HCT116 (cell line): Measurements from ENCODE around the gene UBE2E2. TPM values are rescaled to one million over a fixed set of nuclear protein-coding genes. Genes with fewer than 3 reads are reported as not detected.

Experiments
- ATAC-seq: fragments of 200-7000 bp; cut with Tn5 transposase; 2 replicates; pipeline ENCODE4 v1.9.1; 2020; ENCODE audit warnings: mild to moderate bottlenecking, moderate library complexity
- BruUV-seq: library from RNA; stranded (reverse); fragments of 400-500 nt; replicated peaks from 2 replicates; lab custom pipeline; 2021; lab: Mats Ljungman, UMichigan
- CTCF ChIA-PET: fragments of 300-600 bp; sonication (Branson Sonifier 250); formaldehyde crosslinking; loops from one replicate; lab custom pipeline; 2021; ENCODE audit warnings: antibody characterized with exemption; lab: Charles Lee
- POLR2A ChIA-PET: fragments of 300-600, 350-600 bp; sonication (Branson Sonifier 250); formaldehyde crosslinking; loops from one replicate; lab custom pipeline; 2021; ENCODE audit warnings: antibody characterized with exemption; lab: Charles Lee
- RAD21 ChIA-PET, 2 experiments: fragments of 300-600 bp; sonication (Branson Sonifier 250); formaldehyde crosslinking; loops; one replicate each; lab custom pipeline; 2023; ENCODE audit warnings: low total read pairs in 2 of 2; ENCODE audit not compliant: uncharacterized antibody in 2 of 2, unreplicated experiment in 2 of 2, low non-redundant PET in 1 of 2; lab: Charles Lee
- DNase-seq: peaks from one replicate; pipeline ENCODE4 v3.0.0-alpha.2; 2010; ENCODE audit warnings: low read depth, low spot score
- H2AFZ ChIP-seq: fragments of 200-600 bp; shearing (Covaris generic), sonication (generic); 2 replicates; pipeline ENCODE4 v1.6.1; 2017; ENCODE audit warnings: low read depth, mixed run types, mixed read lengths, antibody characterized with exemption, low read length; ENCODE audit not compliant: poor library complexity, severe bottlenecking
- H3K27ac ChIP-seq: 2 replicates; pipeline ENCODE4 v1.5.1; 2012; ENCODE audit warnings: low read depth, low read length
- H3K27me3 ChIP-seq: fragments of 200-600 bp; sonication (generic); 2 replicates; pipeline ENCODE4 v1.6.1; 2016; ENCODE audit warnings: mixed run types, low read length, mixed read lengths; ENCODE audit not compliant: insufficient read depth
- H3K36me3 ChIP-seq, 2 experiments: fragments of 200-500 bp in 1 of 2; fragments of 200-600 bp in 1 of 2; sonication (Bioruptor generic) in 1 of 2; sonication (generic) in 1 of 2; 2 replicates each; pipeline versions ENCODE4 v1.5.1 to v1.6.1; 2014 to 2016; ENCODE audit warnings: low read length in 2 of 2, inconsistent platforms in 1 of 2, mixed read lengths in 1 of 2, mixed run types in 1 of 2; ENCODE audit not compliant: insufficient read depth in 2 of 2, control insufficient read depth in 1 of 2
- H3K4me1 ChIP-seq, 2 experiments: fragments of 200-600 bp in 1 of 2; sonication (generic) in 1 of 2; 2 replicates each; pipeline versions ENCODE4 v1.5.1 to v1.6.1; 2012 to 2017; ENCODE audit warnings: low read length in 2 of 2, inconsistent platforms in 1 of 2, mild to moderate bottlenecking in 1 of 2, mixed read lengths in 1 of 2, mixed run types in 1 of 2, moderate library complexity in 1 of 2; ENCODE audit not compliant: insufficient read depth in 2 of 2, control insufficient read depth in 1 of 2
- H3K4me2 ChIP-seq: fragments of 200-600 bp; sonication (generic); 2 replicates; pipeline ENCODE4 v1.6.1; 2017; ENCODE audit warnings: mixed run types, low read length, mixed read lengths
- H3K4me3 ChIP-seq, 2 experiments: fragments of 200-600 bp in 1 of 2; sonication (generic) in 1 of 2; replicated peaks in 1 of 2; 2 replicates each; pipeline ENCODE4 v1.5.1; 2011 to 2016; ENCODE audit warnings: low read length in 2 of 2, control low read depth in 1 of 2, low read depth in 1 of 2, mild to moderate bottlenecking in 1 of 2, mixed read lengths in 1 of 2, mixed run types in 1 of 2
- H3K79me2 ChIP-seq: fragments of 200-600 bp; sonication (generic); 2 replicates; pipeline ENCODE4 v1.6.1; 2017; ENCODE audit warnings: mild to moderate bottlenecking, mixed run types, low read length, moderate library complexity, mixed read lengths; ENCODE audit not compliant: insufficient read depth
- H3K9ac ChIP-seq: fragments of 200-600 bp; sonication (generic); 2 replicates; pipeline ENCODE4 v1.6.1; 2016; ENCODE audit warnings: low read length, mixed read lengths
- H3K9me2 ChIP-seq: fragments of 200-600 bp; sonication (generic), shearing (Covaris generic); 2 replicates; pipeline ENCODE4 v1.6.1; 2017; ENCODE audit warnings: mixed run types, mild to moderate bottlenecking, moderate library complexity; ENCODE audit not compliant: insufficient read depth
- H3K9me3 ChIP-seq, 2 experiments: fragments of 200-500 bp in 1 of 2; fragments of 200-600 bp in 1 of 2; sonication (Bioruptor generic) in 1 of 2; sonication (generic) in 1 of 2; 2 replicates each; pipeline ENCODE4 v1.6.1; 2014 to 2017; ENCODE audit warnings: low read length in 2 of 2, mixed read lengths in 2 of 2, inconsistent platforms in 1 of 2, low read depth in 1 of 2, mild to moderate bottlenecking in 1 of 2, mixed run types in 1 of 2, moderate library complexity in 1 of 2; ENCODE audit not compliant: control insufficient read depth in 1 of 2, insufficient read depth in 1 of 2
- H4K20me1 ChIP-seq: fragments of 200-600 bp; sonication (generic), shearing (Covaris generic); 2 replicates; pipeline ENCODE4 v1.6.1; 2017; ENCODE audit warnings: mixed run types, mild to moderate bottlenecking, moderate library complexity; ENCODE audit not compliant: insufficient read depth
- FOSL1 ChIP-seq: IDR thresholded peaks from 2 replicates; pipeline ENCODE4 v1.6.1; 2012; ENCODE audit warnings: low read depth
- SIN3A ChIP-seq: IDR thresholded peaks from 2 replicates; pipeline ENCODE4 v1.6.1; 2012; ENCODE audit warnings: low read depth
- SP1 ChIP-seq: IDR thresholded peaks from 2 replicates; pipeline ENCODE4 v1.6.1; 2012; ENCODE audit warnings: low read depth
- TCF7L2 ChIP-seq: IDR thresholded peaks from 2 replicates; pipeline ENCODE4 v1.7.0; 2011; ENCODE audit warnings: borderline replicate concordance, inconsistent platforms; ENCODE audit not compliant: insufficient read depth, insufficient read length; ENCODE audit errors: extremely low read depth
- YY1 ChIP-seq: IDR thresholded peaks from 2 replicates; pipeline ENCODE4 v1.6.1; 2011; ENCODE audit warnings: low read length, low read depth, moderate library complexity, mild to moderate bottlenecking; ENCODE audit not compliant: insufficient replicate concordance; ENCODE audit errors: extremely low read depth
- intact Hi-C: fragments of 100-400 bp; cut with micrococcal nuclease; formaldehyde crosslinking; loops from 2 replicates; pipeline ENCODE4 v1.10.0; 2022
- total RNA-seq: library from RNA; stranded (reverse); gene quantifications from one replicate; pipeline ENCODE4 v1.2.1, GENCODE V29; 2021; ENCODE audit not compliant: unreplicated experiment
- TF ChIP-seq, protein P1 (sequence below): IDR thresholded peaks from 2 replicates; pipeline ENCODE4 v1.6.1; 2012; ENCODE audit warnings: low read depth
- TF ChIP-seq, protein P2 (sequence below): IDR thresholded peaks from 2 replicates; pipeline ENCODE4 v1.6.1; 2012
- TF ChIP-seq, protein P3 (sequence below): IDR thresholded peaks from 2 replicates; pipeline ENCODE4 v1.6.1; 2012

The UBE2E2 gene
- total RNA-seq, 1 experiment from 2014 or later, result 21.4 TPM

DNA sequence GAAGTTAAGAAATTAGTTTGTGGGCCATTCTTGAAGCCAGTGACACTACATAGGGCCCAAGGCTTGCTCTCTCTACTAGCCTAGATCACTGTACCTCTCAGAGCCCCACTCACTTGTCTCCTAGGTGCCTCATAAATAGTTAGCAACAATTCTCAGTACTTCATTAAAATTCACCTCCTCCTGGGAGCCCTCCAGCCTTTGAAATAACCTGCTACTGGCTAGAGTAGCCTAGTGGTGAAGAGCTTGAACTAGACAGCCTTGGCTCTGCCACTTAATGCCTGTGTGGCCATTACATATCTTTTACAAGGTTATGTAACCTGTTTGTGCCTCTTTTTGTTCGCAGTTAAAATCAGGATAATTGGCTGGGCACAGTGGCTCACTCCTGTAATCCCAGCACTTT lies 89.3 kb downstream of the UBE2E2 start:
- H3K4me3 ChIP-seq, result no peak overlapping the region
- H3K4me1 ChIP-seq, result no peaks in the 10 kb centered on the region
- no peak overlapping the region for H2AFZ ChIP-seq
- BruUV-seq, result no TSS peak
- intact Hi-C loops, result no loop called here
- no peak overlapping the region for H3K9ac ChIP-seq
- H3K27me3 ChIP-seq, result no peaks in the 10 kb centered on the region
- POLR2A ChIA-PET, result no interaction called here
- DNase-seq, result no peak
- RAD21 ChIA-PET, result no interaction called here
- H3K4me2 ChIP-seq, result no peak overlapping the region
- H3K9me2 ChIP-seq, result no peaks in the 10 kb centered on the region
- ATAC-seq, result no peak
- no peaks in the 10 kb centered on the region for H4K20me1 ChIP-seq
- CTCF ChIA-PET, result no interaction called here
- TF ChIP-seq YY1, result no peak
- TF ChIP-seq, protein P1, sequence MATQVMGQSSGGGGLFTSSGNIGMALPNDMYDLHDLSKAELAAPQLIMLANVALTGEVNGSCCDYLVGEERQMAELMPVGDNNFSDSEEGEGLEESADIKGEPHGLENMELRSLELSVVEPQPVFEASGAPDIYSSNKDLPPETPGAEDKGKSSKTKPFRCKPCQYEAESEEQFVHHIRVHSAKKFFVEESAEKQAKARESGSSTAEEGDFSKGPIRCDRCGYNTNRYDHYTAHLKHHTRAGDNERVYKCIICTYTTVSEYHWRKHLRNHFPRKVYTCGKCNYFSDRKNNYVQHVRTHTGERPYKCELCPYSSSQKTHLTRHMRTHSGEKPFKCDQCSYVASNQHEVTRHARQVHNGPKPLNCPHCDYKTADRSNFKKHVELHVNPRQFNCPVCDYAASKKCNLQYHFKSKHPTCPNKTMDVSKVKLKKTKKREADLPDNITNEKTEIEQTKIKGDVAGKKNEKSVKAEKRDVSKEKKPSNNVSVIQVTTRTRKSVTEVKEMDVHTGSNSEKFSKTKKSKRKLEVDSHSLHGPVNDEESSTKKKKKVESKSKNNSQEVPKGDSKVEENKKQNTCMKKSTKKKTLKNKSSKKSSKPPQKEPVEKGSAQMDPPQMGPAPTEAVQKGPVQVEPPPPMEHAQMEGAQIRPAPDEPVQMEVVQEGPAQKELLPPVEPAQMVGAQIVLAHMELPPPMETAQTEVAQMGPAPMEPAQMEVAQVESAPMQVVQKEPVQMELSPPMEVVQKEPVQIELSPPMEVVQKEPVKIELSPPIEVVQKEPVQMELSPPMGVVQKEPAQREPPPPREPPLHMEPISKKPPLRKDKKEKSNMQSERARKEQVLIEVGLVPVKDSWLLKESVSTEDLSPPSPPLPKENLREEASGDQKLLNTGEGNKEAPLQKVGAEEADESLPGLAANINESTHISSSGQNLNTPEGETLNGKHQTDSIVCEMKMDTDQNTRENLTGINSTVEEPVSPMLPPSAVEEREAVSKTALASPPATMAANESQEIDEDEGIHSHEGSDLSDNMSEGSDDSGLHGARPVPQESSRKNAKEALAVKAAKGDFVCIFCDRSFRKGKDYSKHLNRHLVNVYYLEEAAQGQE, result no peak
- TF ChIP-seq, protein P2, sequence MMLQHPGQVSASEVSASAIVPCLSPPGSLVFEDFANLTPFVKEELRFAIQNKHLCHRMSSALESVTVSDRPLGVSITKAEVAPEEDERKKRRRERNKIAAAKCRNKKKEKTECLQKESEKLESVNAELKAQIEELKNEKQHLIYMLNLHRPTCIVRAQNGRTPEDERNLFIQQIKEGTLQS, result no peak
- no peak for TF ChIP-seq SIN3A
- TF ChIP-seq TCF7L2, result no peak
- TF ChIP-seq FOSL1, result no peak
- no peak for TF ChIP-seq SP1
- TF ChIP-seq, protein P3, sequence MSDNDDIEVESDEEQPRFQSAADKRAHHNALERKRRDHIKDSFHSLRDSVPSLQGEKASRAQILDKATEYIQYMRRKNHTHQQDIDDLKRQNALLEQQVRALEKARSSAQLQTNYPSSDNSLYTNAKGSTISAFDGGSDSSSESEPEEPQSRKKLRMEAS, result no peak
- H3K9me3 ChIP-seq, result no peaks in the 10 kb centered on the region
- no peaks in the 10 kb centered on the region for H3K36me3 ChIP-seq
- no peaks in the 10 kb centered on the region for H3K79me2 ChIP-seq
- no peak overlapping the region for H3K27ac ChIP-seq
